ENCODE data around the gene TRPM1.

The TRPM1 gene

GRCh38 chr15:31078471-31078870 lies 23.1 kb downstream of the TRPM1 start:
- no peak overlapping the region for H3K4me3 ChIP-seq (ENCODE audit: low read length)
- no peaks in the 10 kb centered on the region for H3K36me3 ChIP-seq (ENCODE audit: control insufficient read depth, insufficient read depth, low read length)
- H3K4me1 ChIP-seq (ENCODE audit: control insufficient read depth, insufficient read depth, low read length) = peaks cover 48% of the 10 kb centered on the region
- no peaks in the 10 kb centered on the region for H3K9me3 ChIP-seq (ENCODE audit: control insufficient read depth, low read length)
- H3K9ac ChIP-seq (ENCODE audit: low read length) = no peak overlapping the region
- no peaks in the 10 kb centered on the region for H3K27me3 ChIP-seq (ENCODE audit: control insufficient read depth, insufficient read depth, low read length)

DNA sequence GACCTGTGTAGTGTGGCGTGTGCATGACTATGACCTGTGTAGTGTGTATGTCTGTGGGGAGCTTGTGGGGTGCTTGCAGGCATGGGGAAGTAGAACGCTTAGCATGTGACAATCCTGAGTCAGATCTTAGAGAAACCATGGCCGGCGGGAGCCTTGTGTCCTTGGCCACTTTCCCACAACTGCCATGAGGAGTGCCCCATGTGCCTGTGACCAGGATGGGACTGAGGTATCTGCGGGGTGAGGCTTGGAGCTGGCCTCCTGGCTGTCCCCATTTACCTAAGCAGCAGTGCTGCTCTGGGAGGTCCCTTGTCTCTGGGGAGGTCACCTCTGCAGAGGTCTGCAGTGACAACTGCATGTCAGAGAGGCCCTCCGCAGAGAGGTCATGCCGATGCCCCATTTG lies 23.6 kb downstream of the TRPM1 start:
- Histone ChIP-seq H3K4me3 (ENCODE audit: low read length) (no peak overlapping the region), H3K9me3 (ENCODE audit: control insufficient read depth, low read length) (no peaks in the 10 kb centered on the region), H3K4me1 (ENCODE audit: control insufficient read depth, insufficient read depth, low read length) (peaks cover 43% of the 10 kb centered on the region), H3K9ac (ENCODE audit: low read length) (no peak overlapping the region), H3K36me3 (ENCODE audit: control insufficient read depth, insufficient read depth, low read length) (no peaks in the 10 kb centered on the region), H3K27me3 (ENCODE audit: control insufficient read depth, insufficient read depth, low read length) (no peaks in the 10 kb centered on the region)

DNA sequence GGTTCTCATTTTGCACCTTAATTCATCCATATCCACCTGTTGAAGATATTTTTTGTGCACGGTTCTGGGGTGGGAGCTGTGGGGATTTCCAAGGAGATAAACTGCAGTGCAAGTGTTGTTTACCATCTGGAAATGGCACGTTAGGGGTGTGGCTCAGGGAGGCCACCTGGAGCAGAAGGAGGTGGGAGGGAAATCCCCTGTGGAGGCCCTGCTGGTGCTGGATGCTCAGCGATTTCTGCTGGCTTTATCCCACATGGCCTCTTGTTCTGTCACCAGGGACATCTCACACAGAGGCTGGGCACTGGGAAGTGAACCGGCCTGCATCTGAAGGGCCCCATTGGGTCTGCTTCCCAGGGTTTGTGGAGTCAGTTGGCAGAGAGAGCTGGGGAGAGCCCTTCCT lies 24.3 kb downstream of the TRPM1 start:
- H3K27me3 ChIP-seq (ENCODE audit: control insufficient read depth, insufficient read depth, low read length) = no peaks in the 10 kb centered on the region
- H3K9me3 ChIP-seq (ENCODE audit: control insufficient read depth, low read length) = no peaks in the 10 kb centered on the region
- no peak overlapping the region for H3K4me3 ChIP-seq (ENCODE audit: low read length)

GRCh38 chr15:31074321-31074720 lies 27.2 kb downstream of the TRPM1 start:
- no peaks in the 10 kb centered on the region for H3K36me3 ChIP-seq (ENCODE audit: control insufficient read depth, insufficient read depth, low read length)
- no peaks in the 10 kb centered on the region for H3K27me3 ChIP-seq (ENCODE audit: control insufficient read depth, insufficient read depth, low read length)
- H3K4me1 ChIP-seq (ENCODE audit: control insufficient read depth, insufficient read depth, low read length) = peaks cover 13% of the 10 kb centered on the region
- H3K9ac ChIP-seq (ENCODE audit: low read length) = no peak overlapping the region
- H3K4me3 ChIP-seq (ENCODE audit: low read length) = no peak overlapping the region
- H3K9me3 ChIP-seq (ENCODE audit: control insufficient read depth, low read length) = no peaks in the 10 kb centered on the region

More for the DNA sequence above, 24.3 kb downstream of the TRPM1 start:
- H3K9ac ChIP-seq (ENCODE audit: low read length) = no peak overlapping the region
- peaks cover 35% of the 10 kb centered on the region for H3K4me1 ChIP-seq (ENCODE audit: control insufficient read depth, insufficient read depth, low read length)
- H3K36me3 ChIP-seq (ENCODE audit: control insufficient read depth, insufficient read depth, low read length) = no peaks in the 10 kb centered on the region

- Histone ChIP-seq H3K4me1 (ENCODE audit: control insufficient read depth, insufficient read depth, low read length) (no peaks in the 10 kb centered on the region), H3K36me3 (ENCODE audit: control insufficient read depth, insufficient read depth, low read length) (no peaks in the 10 kb centered on the region), H3K9me3 (ENCODE audit: control insufficient read depth, low read length) (no peaks in the 10 kb centered on the region), H3K27me3 (ENCODE audit: control insufficient read depth, insufficient read depth, low read length) (no peaks in the 10 kb centered on the region), H3K9ac (ENCODE audit: low read length) (no peak overlapping the region), H3K4me3 (ENCODE audit: low read length) (no peak overlapping the region)
These were observed 30.7 kb downstream of the TRPM1 start for GRCh38 chr15:31070867-31071266.

GRCh38 chr15:31069360-31070000 lies 32.0 kb downstream of the TRPM1 start:
- H3K36me3 ChIP-seq (ENCODE audit: control insufficient read depth, insufficient read depth, low read length) = no peaks in the 10 kb centered on the region
- no peaks in the 10 kb centered on the region for H3K9me3 ChIP-seq (ENCODE audit: control insufficient read depth, low read length)
- no peaks in the 10 kb centered on the region for H3K4me1 ChIP-seq (ENCODE audit: control insufficient read depth, insufficient read depth, low read length)
- H3K27me3 ChIP-seq (ENCODE audit: control insufficient read depth, insufficient read depth, low read length) = no peaks in the 10 kb centered on the region
- H3K4me3 ChIP-seq (ENCODE audit: low read length) = no peak overlapping the region
- H3K9ac ChIP-seq (ENCODE audit: low read length) = no peak overlapping the region

DNA sequence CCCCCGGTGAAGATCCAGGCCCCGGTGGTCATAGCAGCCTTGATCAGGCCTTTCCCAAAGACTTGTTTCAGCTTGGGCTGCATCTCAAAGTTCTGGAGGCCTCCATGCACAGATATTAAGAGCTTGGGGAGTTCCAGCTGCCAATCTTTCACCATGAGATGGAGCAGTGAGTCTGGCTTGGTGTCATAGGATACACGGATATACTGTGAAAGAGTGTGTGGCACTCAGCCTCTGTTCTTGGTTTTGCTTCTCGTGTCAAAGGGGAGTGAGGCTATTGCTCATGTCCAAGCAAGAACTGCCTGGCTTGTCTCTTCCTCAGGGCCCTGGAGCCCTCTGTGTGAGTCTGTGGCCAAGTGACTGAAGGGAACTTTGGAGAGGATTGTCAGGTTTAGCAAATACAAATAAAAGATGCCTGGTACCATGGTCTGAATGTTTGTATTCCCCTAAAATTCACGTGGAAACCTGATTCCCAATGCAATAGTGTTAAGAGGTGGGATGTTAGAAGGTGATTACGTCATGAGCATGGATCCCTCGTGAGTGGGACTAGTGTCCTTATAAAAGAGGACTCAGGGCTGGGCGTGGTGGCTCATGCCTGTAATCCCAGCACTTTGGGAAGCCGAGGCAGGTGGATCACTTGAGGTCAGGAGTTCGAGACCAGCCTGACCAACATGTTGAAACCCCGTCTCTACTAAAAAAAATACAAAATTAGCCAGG lies 33.5 kb downstream of the TRPM1 start:
- no peaks in the 10 kb centered on the region for H3K9me3 ChIP-seq (ENCODE audit: control insufficient read depth, low read length)
- H3K9ac ChIP-seq (ENCODE audit: low read length) = no peak overlapping the region
- H3K4me1 ChIP-seq (ENCODE audit: control insufficient read depth, insufficient read depth, low read length) = no peaks in the 10 kb centered on the region
- no peaks in the 10 kb centered on the region for H3K27me3 ChIP-seq (ENCODE audit: control insufficient read depth, insufficient read depth, low read length)
- H3K36me3 ChIP-seq (ENCODE audit: control insufficient read depth, insufficient read depth, low read length) = no peaks in the 10 kb centered on the region
- H3K4me3 ChIP-seq (ENCODE audit: low read length) = no peak overlapping the region

GRCh38 chr15:31065824-31066223 lies 35.7 kb downstream of the TRPM1 start:
- Histone ChIP-seq H3K4me3 (ENCODE audit: low read length) (no peak overlapping the region), H3K4me1 (ENCODE audit: control insufficient read depth, insufficient read depth, low read length) (no peaks in the 10 kb centered on the region), H3K36me3 (ENCODE audit: control insufficient read depth, insufficient read depth, low read length) (no peaks in the 10 kb centered on the region), H3K9ac (ENCODE audit: low read length) (no peak overlapping the region), H3K9me3 (ENCODE audit: control insufficient read depth, low read length) (no peaks in the 10 kb centered on the region), H3K27me3 (ENCODE audit: control insufficient read depth, insufficient read depth, low read length) (no peaks in the 10 kb centered on the region)

GRCh38 chr15:31062911-31063310 lies 38.6 kb downstream of the TRPM1 start:
- Histone ChIP-seq H3K9ac (ENCODE audit: low read length) (no peak overlapping the region), H3K9me3 (ENCODE audit: control insufficient read depth, low read length) (no peaks in the 10 kb centered on the region), H3K4me1 (ENCODE audit: control insufficient read depth, insufficient read depth, low read length) (no peaks in the 10 kb centered on the region), H3K36me3 (ENCODE audit: control insufficient read depth, insufficient read depth, low read length) (no peaks in the 10 kb centered on the region), H3K4me3 (ENCODE audit: low read length) (no peak overlapping the region), H3K27me3 (ENCODE audit: control insufficient read depth, insufficient read depth, low read length) (no peaks in the 10 kb centered on the region)

DNA sequence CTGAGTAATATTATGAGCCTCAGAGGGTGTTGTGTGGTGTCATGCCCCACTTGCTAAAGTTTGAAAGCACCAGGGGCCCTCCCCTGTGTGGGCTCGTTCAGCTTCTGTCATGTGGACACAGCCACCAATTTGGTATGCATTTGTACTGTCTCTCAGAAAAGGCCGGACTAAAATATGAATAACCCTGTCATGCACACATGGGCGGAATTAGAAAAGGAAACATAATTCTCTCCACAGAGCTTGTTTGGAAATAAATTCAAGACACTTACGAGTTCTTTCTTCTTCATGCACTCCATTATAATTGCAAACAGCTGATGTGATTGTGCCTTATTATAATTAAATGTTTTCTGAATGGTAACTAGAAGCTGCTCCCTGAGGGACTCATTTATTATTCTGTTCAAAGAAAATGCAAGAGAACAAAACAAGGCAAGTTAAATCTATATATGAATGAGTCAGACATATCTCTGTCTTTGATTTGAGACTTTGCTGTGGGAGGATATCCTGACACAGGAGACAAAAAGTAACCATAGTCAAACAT lies 39.1 kb downstream of the TRPM1 start:
- Histone ChIP-seq H3K9ac (ENCODE audit: low read length) (no peak overlapping the region), H3K4me1 (ENCODE audit: control insufficient read depth, insufficient read depth, low read length) (no peaks in the 10 kb centered on the region), H3K9me3 (ENCODE audit: control insufficient read depth, low read length) (no peaks in the 10 kb centered on the region), H3K4me3 (ENCODE audit: low read length) (no peak overlapping the region), H3K27me3 (ENCODE audit: control insufficient read depth, insufficient read depth, low read length) (no peaks in the 10 kb centered on the region), H3K36me3 (ENCODE audit: control insufficient read depth, insufficient read depth, low read length) (no peaks in the 10 kb centered on the region)

DNA sequence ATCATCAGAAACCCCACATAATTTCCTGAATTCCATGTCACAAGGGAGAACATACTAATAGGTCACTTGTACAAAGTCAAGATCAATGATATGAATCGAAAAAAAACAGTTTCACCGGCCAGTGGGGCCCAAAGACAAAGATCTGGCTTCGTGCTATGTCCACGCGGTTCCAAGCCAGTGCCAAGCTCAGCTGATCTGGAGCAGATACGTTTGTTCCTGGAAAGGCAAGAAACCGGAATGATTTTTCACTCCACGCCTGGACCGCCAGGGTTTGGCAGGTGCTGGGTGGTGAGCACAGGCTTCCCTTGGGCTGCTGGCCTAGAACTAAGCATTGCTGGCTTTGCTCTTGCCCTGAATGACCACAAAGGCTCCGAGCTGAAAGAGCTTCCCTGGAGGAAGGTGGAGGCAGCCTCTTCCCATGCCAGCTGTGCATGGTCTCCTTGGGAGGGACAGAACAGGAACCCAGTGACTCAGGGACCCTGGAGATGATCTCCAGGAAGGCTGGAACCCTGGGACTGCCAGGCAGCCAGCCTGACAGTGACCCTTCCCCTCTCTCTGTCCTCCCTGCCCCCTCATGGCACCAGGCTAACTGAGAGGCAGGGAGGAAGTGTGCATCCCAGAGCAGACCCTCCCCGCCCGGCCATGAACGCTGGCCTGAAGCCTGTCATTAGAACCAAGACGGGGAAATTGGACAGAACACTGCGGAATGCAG lies 40.9 kb downstream of the TRPM1 start:
- Histone ChIP-seq H3K9me3 (ENCODE audit: control insufficient read depth, low read length) (no peaks in the 10 kb centered on the region), H3K4me3 (ENCODE audit: low read length) (no peak overlapping the region), H3K9ac (ENCODE audit: low read length) (no peak overlapping the region), H3K36me3 (ENCODE audit: control insufficient read depth, insufficient read depth, low read length) (no peaks in the 10 kb centered on the region), H3K4me1 (ENCODE audit: control insufficient read depth, insufficient read depth, low read length) (no peaks in the 10 kb centered on the region), H3K27me3 (ENCODE audit: control insufficient read depth, insufficient read depth, low read length) (no peaks in the 10 kb centered on the region)
